ENCODE measurements around the gene ALAS1. TPM values are rescaled to one million over a fixed set of nuclear protein-coding genes. Genes with fewer than 3 reads are reported as not detected.

Gene ALAS1
- total and polyA plus RNA-seq, 2 of the 13 experiments (the other 11 are each of a cell fraction or from before 2014, with no cell fraction given): 36.0 to 43.2 TPM

- TF ChIP-seq NFYB (CRISPR knock-in tag; IDR thresholded peaks at IDR 0.05): peak; percentile 85
- TF ChIP-seq ZNF629 (CRISPR knock-in tag; conservative IDR thresholded peaks at IDR 0.05): no peak
- TF ChIP-seq ZNF619 (CRISPR knock-in tag; IDR thresholded peaks at IDR 0.05): no peak
- TF ChIP-seq ZNF7 (CRISPR knock-in tag; IDR thresholded peaks at IDR 0.05): no peak
- TF ChIP-seq CENPX (CRISPR knock-in tag; IDR thresholded peaks at IDR 0.05): no peak
- TF ChIP-seq FOXC1 (CRISPR knock-in tag; IDR thresholded peaks at IDR 0.05; ENCODE audit: borderline replicate concordance): peak; percentile 32; the same call in 1 of the 2 replicates
- no peak for TF ChIP-seq EED (CRISPR knock-in tag; IDR thresholded peaks at IDR 0.05)
- peak; percentile 92 for TF ChIP-seq SIN3A (IDR thresholded peaks at IDR 0.05; ENCODE audit: borderline replicate concordance, low read depth, low read length)
- TF ChIP-seq RERE (CRISPR knock-in tag; IDR thresholded peaks at IDR 0.05; ENCODE audit: low read depth): peak; percentile 39; the same call in 1 of the 2 replicates
- no peak; the same call in 1 of the 2 replicates for TF ChIP-seq ZNF362 (CRISPR knock-in tag; IDR thresholded peaks at IDR 0.05; ENCODE audit: borderline replicate concordance)
- TF ChIP-seq TEAD3 (CRISPR knock-in tag; optimal IDR thresholded peaks at IDR 0.05; ENCODE audit: borderline replicate concordance): peak; percentile 99
- TF ChIP-seq EP300 (IDR thresholded peaks at IDR 0.05; ENCODE audit: low read depth in 2 of 2, low read length in 2 of 2): peak; percentile 36; a peak in 3 of 4 replicates
- TF ChIP-seq EP300 (CRISPR knock-in tag; IDR thresholded peaks at IDR 0.05; ENCODE audit: borderline replicate concordance): peak; percentile 59; the same call in 1 of the 2 replicates
- TF ChIP-seq RFX1 (IDR thresholded peaks at IDR 0.05): no peak
- no peak for TF ChIP-seq ZNF280B (CRISPR knock-in tag; IDR thresholded peaks at IDR 0.05; ENCODE audit: borderline replicate concordance)
- TF ChIP-seq ZNF446 (CRISPR knock-in tag; IDR thresholded peaks at IDR 0.05): no peak
- no peak for TF ChIP-seq MBNL3 (CRISPR knock-in tag; conservative IDR thresholded peaks at IDR 0.05)
- TF ChIP-seq ZNF576 (CRISPR knock-in tag; IDR thresholded peaks at IDR 0.05): peak; percentile 60; the same call in 1 of the 2 replicates
- no peak for TF ChIP-seq SMARCC2 (IDR thresholded peaks at IDR 0.05)
- TF ChIP-seq ZNF317 (CRISPR knock-in tag; IDR thresholded peaks at IDR 0.05): no peak
Observed at GRCh38 chr3:52154135-52155094, 43.5 kb upstream of the ALAS1 start, which contains the start of gene POC1A (continued).

All from HepG2 (cell line).